ENCODE data around the gene UST.

UST gene

GRCh38 chr6:148771212-148771601 is 24.4 kb downstream of the UST start:
- Histone ChIP-seq H3K4me2 (ENCODE audit: low read depth, low read length, poor library complexity, severe bottlenecking) (peak overlapping the region; percentile 70), H4K20me1 (ENCODE audit: insufficient read depth, low read length, poor library complexity, severe bottlenecking) (no peaks in the 10 kb centered on the region), H3K36me3 (ENCODE audit: insufficient read depth, low read length) (no peaks in the 10 kb centered on the region), H3K9ac (ENCODE audit: low read depth, low read length, poor library complexity, severe bottlenecking) (peak overlapping the region; percentile 47), H3K27me3 (ENCODE audit: insufficient read depth, low read length, poor library complexity, severe bottlenecking) (no peaks in the 10 kb centered on the region), H3K4me3 (ENCODE audit: low read length, poor library complexity, severe bottlenecking) (peak overlapping the region; percentile 48), H2AFZ (ENCODE audit: low read length) (no peak overlapping the region), H3K9me3 (ENCODE audit: insufficient read depth, low read depth, low read length) (no peaks in the 10 kb centered on the region), H3K9me2 (replicated peaks; ENCODE audit: low read depth, low read length) (no peaks in the 10 kb centered on the region), H3K79me2 (ENCODE audit: insufficient read depth, low read length) (peaks cover 47% of the 10 kb centered on the region), H3F3A (ENCODE audit: low read depth) (0 out of 2 replicates have a peak, but pooled peaks cover 7% of the 10 kb centered on the region), H3K4me1 (ENCODE audit: insufficient read depth, low read length, poor library complexity, severe bottlenecking) (peaks cover 67% of the 10 kb centered on the region)
- TF ChIP-seq EZH2phosphoT487 (IDR thresholded peaks at IDR 0.05; ENCODE audit: borderline replicate concordance) (no peak), CTCF (conservative IDR thresholded peaks at IDR 0.05; ENCODE audit: low read length) (no peak)

GRCh38 chr6:148771896-148772554 is 25.2 kb downstream of the UST start:
- H3K27me3 ChIP-seq (ENCODE audit: insufficient read depth, low read length, poor library complexity, severe bottlenecking): no peaks in the 10 kb centered on the region
- H3K4me2 ChIP-seq (ENCODE audit: low read depth, low read length, poor library complexity, severe bottlenecking): peak overlapping the region; percentile 70
- no peak overlapping the region for H2AFZ ChIP-seq (ENCODE audit: low read length)
- H3K9me3 ChIP-seq (ENCODE audit: insufficient read depth, low read depth, low read length): no peaks in the 10 kb centered on the region
- no peaks in the 10 kb centered on the region for H3K36me3 ChIP-seq (ENCODE audit: insufficient read depth, low read length)
- no peaks in the 10 kb centered on the region for H3K9me2 ChIP-seq (replicated peaks; ENCODE audit: low read depth, low read length)
- H4K20me1 ChIP-seq (ENCODE audit: insufficient read depth, low read length, poor library complexity, severe bottlenecking): no peaks in the 10 kb centered on the region
- 0 out of 2 replicates have a peak, but pooled peaks cover 7% of the 10 kb centered on the region for H3F3A ChIP-seq (ENCODE audit: low read depth)
- peak overlapping the region; percentile 48 for H3K4me3 ChIP-seq (ENCODE audit: low read length, poor library complexity, severe bottlenecking)
- H3K4me1 ChIP-seq (ENCODE audit: insufficient read depth, low read length, poor library complexity, severe bottlenecking): peaks cover 65% of the 10 kb centered on the region
- peaks cover 49% of the 10 kb centered on the region for H3K79me2 ChIP-seq (ENCODE audit: insufficient read depth, low read length)
- peak overlapping the region; percentile 47 for H3K9ac ChIP-seq (ENCODE audit: low read depth, low read length, poor library complexity, severe bottlenecking)
- no peak for TF ChIP-seq CTCF (conservative IDR thresholded peaks at IDR 0.05; ENCODE audit: low read length)
- TF ChIP-seq EZH2phosphoT487 (IDR thresholded peaks at IDR 0.05; ENCODE audit: borderline replicate concordance): no peak

- Histone ChIP-seq H3F3A (ENCODE audit: low read depth) (0 out of 2 replicates have a peak, but pooled peaks cover 7% of the 10 kb centered on the region), H3K9ac (ENCODE audit: low read depth, low read length, poor library complexity, severe bottlenecking) (no peak overlapping the region), H3K9me3 (ENCODE audit: insufficient read depth, low read depth, low read length) (no peaks in the 10 kb centered on the region), H3K9me2 (replicated peaks; ENCODE audit: low read depth, low read length) (no peaks in the 10 kb centered on the region), H3K4me3 (ENCODE audit: low read length, poor library complexity, severe bottlenecking) (no peak overlapping the region), H3K4me1 (ENCODE audit: insufficient read depth, low read length, poor library complexity, severe bottlenecking) (peaks cover 35% of the 10 kb centered on the region), H3K27me3 (ENCODE audit: insufficient read depth, low read length, poor library complexity, severe bottlenecking) (no peaks in the 10 kb centered on the region), H3K36me3 (ENCODE audit: insufficient read depth, low read length) (no peaks in the 10 kb centered on the region), H3K4me2 (ENCODE audit: low read depth, low read length, poor library complexity, severe bottlenecking) (no peak overlapping the region), H2AFZ (ENCODE audit: low read length) (no peak overlapping the region), H4K20me1 (ENCODE audit: insufficient read depth, low read length, poor library complexity, severe bottlenecking) (no peaks in the 10 kb centered on the region), H3K79me2 (ENCODE audit: insufficient read depth, low read length) (peaks cover 44% of the 10 kb centered on the region; the same call in 1 of the 2 replicates)
- TF ChIP-seq CTCF (conservative IDR thresholded peaks at IDR 0.05; ENCODE audit: low read length): no peak
- TF ChIP-seq EZH2phosphoT487 (IDR thresholded peaks at IDR 0.05; ENCODE audit: borderline replicate concordance): no peak
Measured at GRCh38 chr6:148775161-148775560, 28.3 kb downstream of the UST start.

All from Loucy (cell line).